Parathyroid adenoma (tissue), 2 donors: Measurements from ENCODE around the gene COLEC12.
A peak's percentile ranks its signal among the peaks of the same experiment; 100 is the strongest.

ENCODE experiments used
- H2AFZ ChIP-seq: fragments of 300-600 bp; sonication (generic); one replicate; pipeline ENCODE4 v1.7.0; 2017; ENCODE audit warnings: antibody characterized with exemption, mild to moderate bottlenecking
- H3K27ac ChIP-seq: fragments of 300-600 bp; sonication (generic); one replicate; pipeline ENCODE4 v1.7.0; 2017
- H3K27me3 ChIP-seq: fragments of 300-600 bp; sonication (generic); one replicate; pipeline ENCODE4 v1.7.0; 2017; ENCODE audit warnings: low read length; ENCODE audit not compliant: control insufficient read depth, insufficient read depth
- H3K36me3 ChIP-seq: fragments of 300-600 bp; sonication (generic); one replicate; pipeline ENCODE4 v1.7.0; 2017; ENCODE audit warnings: low read length; ENCODE audit not compliant: control insufficient read depth, insufficient read depth
- H3K4me1 ChIP-seq: fragments of 300-600 bp; sonication (generic); one replicate; pipeline ENCODE4 v1.7.0; 2017; ENCODE audit warnings: control low read depth
- H3K4me2 ChIP-seq: fragments of 300-600 bp; sonication (generic); one replicate; pipeline ENCODE4 v1.7.0; 2017; ENCODE audit warnings: low read length
- H3K4me3 ChIP-seq: fragments of 300-600 bp; sonication (generic); one replicate; pipeline ENCODE4 v1.7.0; 2017; ENCODE audit warnings: low read depth, low read length
- H3K79me2 ChIP-seq: fragments of 300-600 bp; sonication (generic); one replicate; pipeline ENCODE4 v1.7.0; 2017; ENCODE audit warnings: control low read depth
- H3K9ac ChIP-seq: fragments of 300-600 bp; sonication (generic); one replicate; pipeline ENCODE4 v1.7.0; 2017; ENCODE audit warnings: mild to moderate bottlenecking
- H3K9me3 ChIP-seq: fragments of 300-600 bp; sonication (generic); one replicate; pipeline ENCODE4 v1.7.0; 2017; ENCODE audit warnings: low read length; ENCODE audit not compliant: control insufficient read depth
- CTCF ChIP-seq: fragments of 300-600 bp; sonication (generic); IDR thresholded peaks from one replicate; pipeline ENCODE4 v1.7.0; 2017; ENCODE audit warnings: antibody characterized with exemption, mild to moderate bottlenecking
- donor health status: primary hyperparathyroidism.

The COLEC12 gene

GRCh38 chr18:507636-508035 lies 7.1 kb upstream of the COLEC12 start:
- H3K27me3 ChIP-seq, result no peaks in the 10 kb centered on the region
- TF ChIP-seq CTCF, result no peak
- no peaks in the 10 kb centered on the region for H3K9me3 ChIP-seq
- H3K4me3 ChIP-seq, result no peak overlapping the region
- no peak overlapping the region for H3K9ac ChIP-seq
- H3K36me3 ChIP-seq, result no peaks in the 10 kb centered on the region
- no peak overlapping the region for H2AFZ ChIP-seq
- no peaks in the 10 kb centered on the region for H3K4me1 ChIP-seq
- H3K4me2 ChIP-seq, result no peak overlapping the region
- H3K27ac ChIP-seq, result no peak overlapping the region
- H3K79me2 ChIP-seq, result no peaks in the 10 kb centered on the region

GRCh38 chr18:506801-507200 lies 6.3 kb upstream of the COLEC12 start:
- Histone ChIP-seq H3K4me2 (no peak overlapping the region), H3K9ac (no peak overlapping the region), H3K4me3 (no peak overlapping the region), H3K36me3 (no peaks in the 10 kb centered on the region), H3K79me2 (no peaks in the 10 kb centered on the region), H3K27ac (no peak overlapping the region), H3K9me3 (no peaks in the 10 kb centered on the region), H3K27me3 (no peaks in the 10 kb centered on the region), H2AFZ (no peak overlapping the region), H3K4me1 (no peaks in the 10 kb centered on the region)
- TF ChIP-seq CTCF, result no peak

DNA sequence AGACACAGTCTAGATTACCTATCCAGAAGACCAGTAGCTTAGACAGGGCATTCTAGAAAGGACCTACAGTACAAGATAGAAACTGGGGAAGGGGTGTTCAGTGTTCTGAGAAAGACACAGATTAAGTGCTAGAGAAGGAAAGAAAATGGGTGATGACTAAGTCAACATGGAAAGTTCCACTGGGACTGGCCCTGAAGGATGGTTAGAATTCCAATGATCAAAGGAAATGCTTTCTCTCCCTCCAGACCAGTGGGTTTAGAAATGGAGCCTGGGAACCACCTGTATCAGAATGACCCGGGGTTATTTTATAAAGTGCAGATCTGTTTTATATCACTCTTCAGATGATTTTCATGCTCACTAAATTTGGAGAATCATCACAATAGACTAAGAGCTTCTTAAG lies 5.8 kb upstream of the COLEC12 start:
- no peak overlapping the region for H2AFZ ChIP-seq
- H3K27me3 ChIP-seq, result no peaks in the 10 kb centered on the region
- TF ChIP-seq CTCF, result no peak
- H3K4me1 ChIP-seq, result no peaks in the 10 kb centered on the region
- no peak overlapping the region for H3K4me2 ChIP-seq
- no peaks in the 10 kb centered on the region for H3K9me3 ChIP-seq
- no peaks in the 10 kb centered on the region for H3K36me3 ChIP-seq
- no peak overlapping the region for H3K4me3 ChIP-seq
- H3K9ac ChIP-seq, result no peak overlapping the region
- H3K27ac ChIP-seq, result no peak overlapping the region
- no peaks in the 10 kb centered on the region for H3K79me2 ChIP-seq

GRCh38 chr18:505483-506122 lies 5.1 kb upstream of the COLEC12 start:
- H2AFZ ChIP-seq, result no peak overlapping the region
- no peaks in the 10 kb centered on the region for H3K79me2 ChIP-seq
- H3K27ac ChIP-seq, result no peak overlapping the region
- H3K4me2 ChIP-seq, result no peak overlapping the region
- no peaks in the 10 kb centered on the region for H3K36me3 ChIP-seq
- H3K9me3 ChIP-seq, result no peaks in the 10 kb centered on the region
- no peaks in the 10 kb centered on the region for H3K27me3 ChIP-seq
- no peak overlapping the region for H3K9ac ChIP-seq
- TF ChIP-seq CTCF, result no peak
- H3K4me3 ChIP-seq, result no peak overlapping the region
- no peaks in the 10 kb centered on the region for H3K4me1 ChIP-seq

DNA sequence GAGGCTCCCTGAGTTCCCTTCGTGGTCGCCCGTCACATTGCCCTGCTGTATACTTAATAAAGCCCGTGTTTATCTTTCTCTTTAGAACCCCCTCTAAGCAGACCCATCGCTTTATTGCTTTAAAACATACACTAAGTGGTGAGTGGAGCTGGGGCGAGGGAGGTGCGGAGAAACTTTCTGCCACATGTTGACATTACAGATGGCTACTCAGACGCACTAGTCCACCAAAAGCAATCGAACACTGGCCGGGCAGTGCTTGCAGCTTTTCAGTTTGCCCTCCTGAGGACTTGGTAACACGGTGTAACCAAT lies 859 bp upstream of the COLEC12 start:
- no peak overlapping the region for H3K27ac ChIP-seq

More for the DNA sequence above, 859 bp upstream of the COLEC12 start:
- H3K4me2 ChIP-seq, result no peak overlapping the region
- H3K4me3 ChIP-seq, result no peak overlapping the region
- H3K36me3 ChIP-seq, result no peaks in the 10 kb centered on the region
- H3K9ac ChIP-seq, result no peak overlapping the region
- peaks cover 5% of the 10 kb centered on the region for H3K4me1 ChIP-seq
- peak overlapping the region; percentile 64 for H2AFZ ChIP-seq
- no peaks in the 10 kb centered on the region for H3K9me3 ChIP-seq
- no peaks in the 10 kb centered on the region for H3K79me2 ChIP-seq
- H3K27me3 ChIP-seq, result no peaks in the 10 kb centered on the region
- TF ChIP-seq CTCF, result no peak
